IPS DF 19.7 (cell line): ENCODE results near the gene EFNA1.
"Not testable (repeated sequence)": the region's sequence is repeated elsewhere in the genome, so short reads cannot be mapped to it uniquely, and the experiment has no call there.

Experiments
- DNase-seq: peaks from one replicate; pipeline ENCODE4 v3.0.0-alpha.2; 2013; ENCODE audit warnings: low read depth, low spot score

The EFNA1 gene

GRCh38 chr1:155092131-155092530 is 35.5 kb upstream of the EFNA1 start:
- no peak for DNase-seq

GRCh38 chr1:155092641-155093040 is 35.0 kb upstream of the EFNA1 start:
- no peak for DNase-seq

GRCh38 chr1:155093911-155094621 is 33.6 kb upstream of the EFNA1 start:
- no peak for DNase-seq

GRCh38 chr1:155094622-155094948 is 33.1 kb upstream of the EFNA1 start:
- no peak for DNase-seq

DNA sequence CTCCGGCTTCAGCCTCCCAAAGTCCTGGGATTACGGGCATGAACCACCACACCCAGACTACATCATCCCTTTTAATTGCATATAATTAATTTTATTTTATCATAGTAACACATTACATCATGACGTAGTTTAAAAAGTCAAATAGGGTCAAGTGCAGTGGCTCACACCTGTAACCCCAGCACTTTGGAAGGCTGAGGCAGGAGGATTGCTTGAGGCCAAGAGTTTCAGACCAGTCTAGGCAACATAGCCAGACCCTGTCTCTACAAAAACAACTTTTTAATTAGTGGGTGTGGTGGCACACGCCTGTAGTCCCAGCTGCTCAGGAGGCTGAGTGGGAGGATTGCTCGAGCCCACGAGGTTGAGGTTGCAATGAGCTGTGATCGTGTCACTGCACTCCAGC is 28.3 kb upstream of the EFNA1 start:
- DNase-seq: no peak

DNA sequence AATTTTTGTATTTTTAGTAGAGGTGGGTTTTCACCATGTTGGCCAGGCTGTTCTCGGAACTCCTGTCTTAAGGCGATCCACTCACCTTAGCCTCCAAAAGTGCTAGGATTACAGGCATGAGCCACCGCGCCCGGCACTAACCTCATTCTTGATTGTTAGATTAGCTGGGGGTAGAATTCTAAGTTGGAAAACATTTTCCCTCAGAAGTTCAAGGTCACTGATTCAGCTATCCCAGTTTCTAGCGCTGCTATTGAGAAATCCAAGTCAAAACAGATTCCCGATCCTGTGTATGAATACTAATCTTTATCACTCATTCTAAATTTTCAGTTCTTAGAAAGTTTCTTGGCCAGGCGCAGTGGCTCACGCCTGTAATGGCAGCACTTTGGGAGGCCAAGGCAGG is 24.4 kb upstream of the EFNA1 start:
- no peak for DNase-seq

DNA sequence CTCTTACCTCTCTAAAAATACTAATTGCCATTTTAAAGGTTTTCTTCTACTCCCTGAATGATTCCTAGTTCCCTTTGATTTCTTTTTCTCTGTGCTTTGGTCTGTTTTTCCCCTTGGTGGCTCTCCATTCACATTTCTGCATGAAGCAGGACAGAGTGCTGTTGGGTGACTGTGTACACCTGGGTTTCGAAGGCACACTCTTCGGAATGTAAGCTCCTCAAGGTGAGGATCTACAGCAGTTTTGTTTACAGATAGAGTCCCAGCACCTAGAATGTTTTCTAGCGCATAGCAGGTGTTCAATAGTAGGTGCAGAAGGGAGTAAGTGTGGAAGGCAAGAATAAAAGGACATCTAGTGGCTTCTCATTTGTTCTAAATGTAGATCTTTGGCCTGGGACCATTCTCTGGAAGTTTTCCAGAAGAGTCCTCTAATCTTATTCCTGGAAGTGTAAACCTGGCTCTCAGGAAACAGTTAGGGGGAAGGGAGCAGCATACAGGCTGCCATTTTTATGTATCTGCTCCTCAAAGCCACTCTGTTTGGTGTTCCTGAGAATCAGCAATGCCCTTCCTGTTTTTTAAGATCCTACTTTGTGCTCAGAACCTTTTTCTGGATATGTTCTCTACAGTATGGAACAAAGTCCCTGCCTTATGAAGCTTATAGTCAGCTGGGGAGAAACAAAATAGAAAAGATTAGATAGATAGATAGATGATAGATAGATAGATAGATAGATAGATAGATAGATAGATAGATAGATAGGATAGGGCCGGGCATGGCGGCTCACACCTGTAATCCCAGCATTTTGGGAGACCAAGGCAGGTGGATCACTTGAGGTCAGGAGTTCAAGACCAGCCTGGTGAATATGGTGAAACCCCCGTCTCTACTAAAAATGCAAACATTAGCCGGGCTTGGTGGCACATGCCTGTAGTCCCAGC is 22.8 kb upstream of the EFNA1 start:
- no peak for DNase-seq

DNA sequence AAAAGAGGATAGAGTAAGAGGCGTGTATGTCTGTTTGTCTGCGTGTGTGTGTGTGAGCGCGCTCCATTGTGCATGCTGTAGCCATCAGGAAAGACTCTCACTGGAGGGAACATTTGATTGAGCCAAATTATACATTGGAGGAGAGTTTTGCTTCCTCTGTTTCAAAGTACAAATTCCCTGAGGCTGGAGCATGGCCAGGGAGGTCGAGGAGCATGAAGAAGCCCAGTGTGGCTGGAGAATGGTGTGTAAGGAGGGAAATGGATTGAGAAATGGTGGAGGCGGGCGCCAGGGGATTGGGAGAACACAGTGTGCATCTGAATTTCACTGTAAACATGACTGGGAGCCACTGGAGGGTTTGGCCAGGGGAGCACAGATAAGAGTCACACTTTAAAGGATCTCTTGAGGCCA is 22.1 kb upstream of the EFNA1 start:
- DNase-seq: no peak

DNA sequence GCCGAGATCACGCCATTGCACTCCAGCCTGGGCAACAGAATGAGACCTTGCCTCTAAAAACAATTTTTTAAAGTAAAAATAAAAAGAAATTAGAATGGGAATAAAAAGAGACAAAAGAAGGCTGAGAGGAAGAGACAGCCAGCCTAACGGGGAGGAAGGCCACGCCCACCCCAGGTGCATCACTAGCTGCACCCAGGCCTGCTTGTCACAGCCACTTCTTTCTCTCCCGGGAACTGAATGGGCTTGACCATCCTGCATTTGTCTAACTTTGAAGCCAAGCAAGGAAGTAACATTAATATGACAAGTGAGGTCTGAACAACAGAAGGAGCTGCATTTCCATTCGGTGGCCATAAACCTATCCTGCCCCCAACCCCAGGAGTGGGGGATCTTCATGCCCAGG is 20.8 kb upstream of the EFNA1 start:
- DNase-seq: no peak

DNA sequence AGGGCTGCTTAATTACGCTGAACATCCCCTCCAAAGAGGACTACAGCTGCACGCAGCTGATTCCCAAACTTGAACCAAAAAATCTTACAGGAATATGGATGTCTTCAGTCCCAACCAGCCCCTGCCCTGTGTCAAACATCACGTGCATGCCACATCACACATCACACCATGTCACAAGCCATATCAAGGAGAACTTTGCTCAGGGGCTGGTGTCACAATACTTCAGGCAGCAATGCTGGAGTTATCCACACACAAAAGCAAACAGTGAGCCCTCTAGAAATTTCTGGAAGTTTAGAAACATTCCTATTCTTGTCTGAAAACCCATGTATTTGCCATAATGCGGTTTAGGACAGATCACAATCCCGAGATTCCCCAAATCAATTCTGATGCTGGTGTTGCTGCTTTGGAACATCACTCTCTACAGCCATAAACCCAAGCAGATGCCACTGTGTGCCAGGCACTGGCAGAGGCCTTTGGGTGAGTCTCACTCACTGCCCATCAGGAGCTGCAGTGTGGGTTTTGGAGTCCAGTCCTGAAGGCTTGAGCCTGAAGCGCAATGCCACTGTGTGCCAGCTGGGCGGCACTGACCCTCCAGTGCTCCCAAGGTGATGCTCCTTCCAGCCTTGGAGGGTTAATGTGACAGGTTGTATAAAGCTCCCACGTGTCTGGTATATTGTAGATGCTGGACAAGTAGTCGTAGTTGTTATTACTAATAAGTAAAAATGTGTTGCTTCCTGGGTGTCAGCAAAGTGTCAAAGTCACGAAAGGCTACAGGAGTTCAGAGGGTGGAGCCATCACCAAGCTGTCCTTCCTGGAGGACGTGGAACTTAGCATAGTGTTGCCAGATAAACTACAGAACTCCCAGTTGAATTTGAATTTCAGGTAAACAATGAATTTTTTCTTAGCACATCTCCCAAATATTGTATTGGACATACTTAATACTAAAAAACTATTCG is 20.1 kb upstream of the EFNA1 start:
- DNase-seq: no peak

DNA sequence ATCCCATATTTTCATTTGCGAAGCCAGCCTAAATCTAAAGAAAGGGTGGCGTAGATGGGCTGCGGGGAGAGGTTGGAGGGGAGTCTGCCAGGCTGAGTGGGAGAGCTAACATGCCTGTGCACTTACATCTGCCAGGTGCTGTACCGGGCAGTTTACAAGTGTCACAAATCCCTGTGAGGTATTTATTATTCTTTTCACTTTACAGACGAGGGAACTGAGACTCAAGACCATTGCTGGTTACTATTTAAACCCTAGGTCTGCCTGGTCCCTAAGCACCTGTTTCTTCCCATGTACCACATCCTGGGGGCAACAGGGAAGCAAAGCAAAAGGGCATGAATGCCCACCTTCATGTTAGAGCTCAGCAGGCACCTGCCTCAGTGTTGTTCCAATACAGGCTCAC is 19.4 kb upstream of the EFNA1 start:
- no peak for DNase-seq

DNA sequence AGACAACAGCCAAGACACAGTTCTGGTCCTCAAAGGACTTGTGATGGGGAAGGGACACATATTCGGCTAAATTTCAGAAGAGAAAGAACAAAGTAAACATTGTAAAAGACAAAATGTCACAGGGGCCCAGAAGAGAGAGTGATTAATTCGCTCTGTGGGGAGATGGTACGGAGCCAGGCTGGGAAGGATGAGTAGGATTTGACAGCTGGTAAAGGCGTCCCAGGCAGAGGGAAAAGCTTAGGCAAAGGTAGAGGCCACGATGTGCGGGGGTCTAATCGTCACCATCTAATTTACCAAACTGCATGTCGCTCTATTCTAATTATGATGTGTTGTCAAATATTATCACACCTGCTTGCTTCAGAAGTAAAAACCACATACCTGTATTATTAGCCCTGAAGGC is 17.3 kb upstream of the EFNA1 start:
- no peak for DNase-seq

DNA sequence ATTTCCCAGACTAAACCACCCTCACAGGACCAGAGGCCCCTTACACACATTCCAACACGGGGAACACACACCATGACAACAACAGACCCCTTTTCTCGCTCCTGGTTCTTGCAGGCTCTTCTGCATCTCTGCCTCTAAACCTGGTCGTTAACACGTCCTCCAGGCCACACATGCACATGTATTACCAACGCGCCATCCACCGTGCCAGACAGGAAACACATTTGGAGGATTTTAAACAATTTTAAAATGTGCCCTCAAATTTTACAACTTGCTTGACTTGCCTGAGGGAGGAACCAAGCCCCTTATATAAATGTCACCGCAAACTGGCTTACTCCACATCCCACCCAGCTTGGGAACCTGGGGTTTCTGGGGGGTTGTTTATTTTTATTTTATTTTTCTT is 16.9 kb upstream of the EFNA1 start:
- no peak for DNase-seq

GRCh38 chr1:155113450-155113980 is 14.2 kb upstream of the EFNA1 start:
- no peak for DNase-seq

DNA sequence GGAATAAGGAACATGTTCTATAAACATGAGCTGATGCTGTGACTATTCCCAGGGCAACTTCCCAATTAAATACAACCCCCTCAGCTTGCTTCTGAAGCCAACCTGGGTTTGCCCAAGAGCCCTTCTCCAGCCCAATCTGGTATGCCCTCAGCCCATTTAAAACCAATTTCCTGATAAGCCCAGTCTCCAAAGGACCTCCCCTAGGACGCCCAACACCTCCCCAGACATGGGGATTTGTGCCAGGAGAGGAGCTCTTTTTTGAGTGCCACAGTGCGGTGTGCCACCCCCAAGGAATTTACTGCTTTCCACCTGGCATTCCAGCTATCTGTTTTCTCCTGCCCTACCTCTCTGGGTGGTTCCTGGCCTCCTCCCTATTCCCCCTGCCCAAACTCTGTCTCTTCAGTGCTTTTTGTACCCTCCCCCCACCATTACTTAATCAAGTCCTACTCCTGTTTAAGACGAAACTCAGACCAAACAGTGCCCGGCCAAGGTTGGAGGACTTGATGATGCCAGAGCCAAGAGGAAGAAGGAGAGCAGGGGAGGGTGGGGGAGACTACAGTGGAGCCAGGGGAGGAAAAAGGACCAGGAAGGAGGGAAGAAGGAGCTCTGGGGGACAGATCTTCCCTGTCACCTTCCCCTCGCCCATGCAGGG is 11.4 kb upstream of the EFNA1 start:
- DNase-seq: no peak

DNA sequence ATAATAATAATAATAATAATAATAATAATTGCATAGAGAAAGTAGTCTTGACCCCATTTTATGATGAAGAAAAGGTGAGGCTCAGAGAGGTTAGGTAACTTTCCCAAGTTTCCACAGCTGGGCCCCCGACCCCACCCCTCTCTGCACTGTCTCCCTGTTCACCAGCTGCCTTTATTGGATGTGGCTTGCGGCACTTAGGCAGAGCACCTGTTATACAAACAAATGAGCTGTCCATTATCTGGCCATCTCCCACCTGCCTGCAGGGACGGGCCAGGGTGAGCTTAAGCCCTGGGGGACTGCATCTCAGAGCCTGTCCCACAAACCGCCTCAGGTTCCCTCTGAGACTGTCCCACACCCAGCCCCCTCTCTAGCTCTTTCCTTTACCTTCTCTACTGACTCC is 10.1 kb upstream of the EFNA1 start:
- DNase-seq: no peak

DNA sequence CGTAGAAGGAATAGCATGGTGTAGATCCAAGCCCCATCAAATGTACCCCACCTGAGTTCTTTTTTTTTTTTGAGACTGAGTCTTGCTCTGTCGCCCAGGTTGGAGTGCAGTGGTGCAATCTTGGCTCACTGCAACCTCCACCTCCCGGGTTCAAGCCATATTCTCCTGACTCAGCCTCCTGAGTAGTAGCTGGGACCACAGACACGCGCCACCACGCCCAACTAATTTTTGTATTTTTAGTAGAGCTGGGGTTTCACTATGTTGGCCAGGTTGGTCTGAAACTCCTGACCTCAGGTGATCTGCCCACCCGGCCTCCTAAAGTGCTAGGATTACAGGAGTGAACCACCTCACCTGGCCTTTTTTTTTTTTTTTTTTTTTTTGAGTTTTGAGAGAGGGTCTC is 9.6 kb upstream of the EFNA1 start:
- not testable (repeated sequence) for DNase-seq

- no peak for DNase-seq
Observed at GRCh38 chr1:155120253-155120652, 7.4 kb upstream of the EFNA1 start.

DNA sequence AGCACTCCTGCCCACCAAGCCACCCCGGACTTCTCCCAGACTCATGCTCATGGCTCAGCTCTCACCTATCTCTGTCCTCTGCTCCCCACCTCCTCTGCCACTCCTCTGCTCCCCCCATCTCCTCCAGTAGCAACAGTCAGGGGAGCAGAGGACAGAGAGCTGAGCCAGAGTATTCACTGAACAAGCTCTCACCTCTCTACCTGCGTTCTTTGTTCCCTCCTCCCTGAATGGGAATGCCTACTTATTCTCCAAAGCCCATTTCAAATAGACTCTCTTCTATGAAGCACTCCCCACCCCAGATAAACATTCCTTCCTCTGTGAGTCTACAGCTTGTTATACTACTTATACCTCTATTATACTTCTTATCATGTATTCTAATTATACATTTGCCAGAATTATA is 6.4 kb upstream of the EFNA1 start:
- DNase-seq: no peak

GRCh38 chr1:155122308-155122707 is 5.4 kb upstream of the EFNA1 start:
- DNase-seq: no peak

GRCh38 chr1:155123801-155124200 is 3.9 kb upstream of the EFNA1 start:
- DNase-seq: no peak
